Activated T-helper 17 cell treated with anti-CD3 and anti-CD28 coated beads, Interleukin-2, amount 50 U/mL, for 72 hours (primary cell): ENCODE results near the gene TMEM198. TPM values are rescaled to one million over a fixed set of nuclear protein-coding genes. Genes with fewer than 3 reads are reported as not detected.

Experiments
- ATAC-seq: fragments of 150-1000 bp; cut with Tn5 transposase; replicated peaks from 2 replicates; pipeline ENCODE4 v1.10.0; 2021; ENCODE audit warnings: mild to moderate bottlenecking, moderate library complexity
- H3K27ac Mint-ChIP-seq: one replicate; pipeline ENCODE4 v1.8.0; 2022; ENCODE audit warnings: mixed read lengths
- H3K27me3 Mint-ChIP-seq: one replicate; pipeline ENCODE4 v1.8.0; 2022; ENCODE audit warnings: mixed read lengths
- H3K36me3 Mint-ChIP-seq: one replicate; pipeline ENCODE4 v1.8.0; 2022; ENCODE audit warnings: low read depth, mild to moderate bottlenecking, mixed read lengths
- H3K4me1 Mint-ChIP-seq: one replicate; pipeline ENCODE4 v1.8.0; 2022; ENCODE audit warnings: mixed read lengths
- H3K4me3 Mint-ChIP-seq: one replicate; pipeline ENCODE4 v1.8.0; 2022; ENCODE audit warnings: mild to moderate bottlenecking, mixed read lengths
- H3K9me3 Mint-ChIP-seq: one replicate; pipeline ENCODE4 v1.8.0; 2022; ENCODE audit warnings: mixed read lengths
- total RNA-seq, 2 donors: library from RNA; stranded (reverse); gene quantifications; one replicate each; pipeline ENCODE4 v1.2.3, GENCODE V29; 2022

TMEM198 gene
- total RNA-seq, 2 donors from 2014 or later: 3.7 to 5.1 TPM

- H3K4me3 Mint-ChIP-seq: no peak overlapping the region
- H3K4me1 Mint-ChIP-seq: no peaks in the 10 kb centered on the region
- H3K27ac Mint-ChIP-seq: no peak overlapping the region
- no peaks in the 10 kb centered on the region for H3K36me3 Mint-ChIP-seq
- no peaks in the 10 kb centered on the region for H3K9me3 Mint-ChIP-seq
- H3K27me3 Mint-ChIP-seq: peaks cover 28% of the 10 kb centered on the region
- no peak for ATAC-seq
These were observed 21.6 kb downstream of the TMEM198 start for GRCh38 chr2:219565130-219566080.

GRCh38 chr2:219566640-219567039 is 22.8 kb downstream of the TMEM198 start:
- H3K9me3 Mint-ChIP-seq: no peaks in the 10 kb centered on the region
- no peak overlapping the region for H3K27ac Mint-ChIP-seq
- peaks cover 25% of the 10 kb centered on the region for H3K27me3 Mint-ChIP-seq
- no peaks in the 10 kb centered on the region for H3K36me3 Mint-ChIP-seq
- ATAC-seq: no peak
- H3K4me3 Mint-ChIP-seq: no peak overlapping the region
- H3K4me1 Mint-ChIP-seq: no peaks in the 10 kb centered on the region

- Mint-ChIP-seq H3K9me3 (no peaks in the 10 kb centered on the region), H3K27ac (no peak overlapping the region), H3K4me3 (no peak overlapping the region), H3K27me3 (peaks cover 30% of the 10 kb centered on the region), H3K4me1 (no peaks in the 10 kb centered on the region), H3K36me3 (no peaks in the 10 kb centered on the region)
- no peak for ATAC-seq
These were observed 23.3 kb downstream of the TMEM198 start for GRCh38 chr2:219567131-219567530.

- no peak for ATAC-seq
- Mint-ChIP-seq H3K36me3 (no peaks in the 10 kb centered on the region), H3K9me3 (no peaks in the 10 kb centered on the region), H3K4me3 (no peak overlapping the region), H3K27me3 (peaks cover 32% of the 10 kb centered on the region), H3K4me1 (no peaks in the 10 kb centered on the region), H3K27ac (no peak overlapping the region)
These were observed 24.0 kb downstream of the TMEM198 start for GRCh38 chr2:219567791-219568361.

- Mint-ChIP-seq H3K27me3 (peaks cover 30% of the 10 kb centered on the region), H3K9me3 (no peaks in the 10 kb centered on the region)
These were observed 25.2 kb downstream of the TMEM198 start for GRCh38 chr2:219569041-219569440.

GRCh38 chr2:219569635-219570034 is 25.8 kb downstream of the TMEM198 start:
- H3K36me3 Mint-ChIP-seq: no peaks in the 10 kb centered on the region
- H3K4me1 Mint-ChIP-seq: no peaks in the 10 kb centered on the region
- peak overlapping the region; percentile 46 for H3K4me3 Mint-ChIP-seq
- H3K27me3 Mint-ChIP-seq: peaks cover 30% of the 10 kb centered on the region
- H3K27ac Mint-ChIP-seq: no peak overlapping the region
- ATAC-seq: no peak
- H3K9me3 Mint-ChIP-seq: no peaks in the 10 kb centered on the region

More at GRCh38 chr2:219569041-219569440, 25.2 kb downstream of the TMEM198 start:
- no peaks in the 10 kb centered on the region for H3K4me1 Mint-ChIP-seq
- H3K36me3 Mint-ChIP-seq: no peaks in the 10 kb centered on the region
- H3K27ac Mint-ChIP-seq: no peak overlapping the region
- no peak for ATAC-seq
- peak overlapping the region; percentile 46 for H3K4me3 Mint-ChIP-seq

- no peaks in the 10 kb centered on the region for H3K9me3 Mint-ChIP-seq
- H3K4me3 Mint-ChIP-seq: peak overlapping the region; percentile 46
- H3K36me3 Mint-ChIP-seq: no peaks in the 10 kb centered on the region
- H3K27ac Mint-ChIP-seq: no peak overlapping the region
- H3K27me3 Mint-ChIP-seq: peaks cover 33% of the 10 kb centered on the region
- peak; percentile 47 for ATAC-seq
- no peaks in the 10 kb centered on the region for H3K4me1 Mint-ChIP-seq
These were observed 26.5 kb downstream of the TMEM198 start for GRCh38 chr2:219570194-219570923.

GRCh38 chr2:219570924-219571310 is 27.1 kb downstream of the TMEM198 start:
- no peak overlapping the region for H3K27ac Mint-ChIP-seq
- H3K36me3 Mint-ChIP-seq: no peaks in the 10 kb centered on the region
- H3K27me3 Mint-ChIP-seq: peaks cover 37% of the 10 kb centered on the region
- no peaks in the 10 kb centered on the region for H3K9me3 Mint-ChIP-seq
- no peaks in the 10 kb centered on the region for H3K4me1 Mint-ChIP-seq
- peak; percentile 18 for ATAC-seq
- H3K4me3 Mint-ChIP-seq: no peak overlapping the region

GRCh38 chr2:219571311-219572236 is 27.7 kb downstream of the TMEM198 start, which contains the start of gene OBSL1:
TSS of gene OBSL1 (minus strand) at chr2:219571539. CDS start at chr2:219571232, 307 bp downstream.
- Mint-ChIP-seq H3K4me3 (peak within 1 kb of the TSS; percentile 46), H3K36me3 (no peaks in the 10 kb centered on the region), H3K4me1 (no peaks in the 10 kb centered on the region), H3K27me3 (peaks cover 38% of the 10 kb centered on the region), H3K27ac (no peak within 1 kb of the TSS), H3K9me3 (no peaks in the 10 kb centered on the region)
- no peak for ATAC-seq

GRCh38 chr2:219572237-219573001 is 28.6 kb downstream of the TMEM198 start, which contains the start of gene INHA:
TSS of gene INHA (plus strand) at chr2:219572310. CDS start at chr2:219572375, 65 bp downstream.
- Mint-ChIP-seq H3K27ac (no peak within 1 kb of the TSS), H3K36me3 (no peaks in the 10 kb centered on the region), H3K4me1 (no peaks in the 10 kb centered on the region), H3K27me3 (peaks cover 42% of the 10 kb centered on the region), H3K9me3 (no peaks in the 10 kb centered on the region), H3K4me3 (no peak within 1 kb of the TSS)
- ATAC-seq: no peak

GRCh38 chr2:219573166-219573565 is 29.3 kb downstream of the TMEM198 start:
- no peaks in the 10 kb centered on the region for H3K36me3 Mint-ChIP-seq
- no peak overlapping the region for H3K27ac Mint-ChIP-seq
- H3K4me3 Mint-ChIP-seq: no peak overlapping the region
- H3K9me3 Mint-ChIP-seq: no peaks in the 10 kb centered on the region
- no peaks in the 10 kb centered on the region for H3K4me1 Mint-ChIP-seq
- ATAC-seq: no peak
- peaks cover 40% of the 10 kb centered on the region for H3K27me3 Mint-ChIP-seq

- peaks cover 37% of the 10 kb centered on the region for H3K27me3 Mint-ChIP-seq
- no peaks in the 10 kb centered on the region for H3K9me3 Mint-ChIP-seq
- no peaks in the 10 kb centered on the region for H3K4me1 Mint-ChIP-seq
- no peaks in the 10 kb centered on the region for H3K36me3 Mint-ChIP-seq
- H3K4me3 Mint-ChIP-seq: no peak overlapping the region
- no peak for ATAC-seq
- H3K27ac Mint-ChIP-seq: no peak overlapping the region
These were observed 30.9 kb downstream of the TMEM198 start for GRCh38 chr2:219574484-219575311.
